Ureter (tissue), 1 donor: Measurements from ENCODE around the gene RPTOR. TPM values are rescaled to one million over a fixed set of nuclear protein-coding genes. Genes with fewer than 3 reads are reported as not detected.
"Not testable (repeated sequence)": the region's sequence is repeated elsewhere in the genome, so short reads cannot be mapped to it uniquely, and the experiment has no call there.

Experiments used
- DNase-seq: peaks from one replicate; pipeline ENCODE4 v3.0.0-alpha.2; 2020; ENCODE audit warnings: low spot score
- total RNA-seq: library from RNA; stranded (reverse); gene quantifications from one replicate; pipeline ENCODE4 v1.2.4, GENCODE V29; 2023
- donor health status: DM: yes; HTN: yes; CAD: no.

The RPTOR gene
- total RNA-seq, 1 donor from 2014 or later, result 64.2 TPM

DNA sequence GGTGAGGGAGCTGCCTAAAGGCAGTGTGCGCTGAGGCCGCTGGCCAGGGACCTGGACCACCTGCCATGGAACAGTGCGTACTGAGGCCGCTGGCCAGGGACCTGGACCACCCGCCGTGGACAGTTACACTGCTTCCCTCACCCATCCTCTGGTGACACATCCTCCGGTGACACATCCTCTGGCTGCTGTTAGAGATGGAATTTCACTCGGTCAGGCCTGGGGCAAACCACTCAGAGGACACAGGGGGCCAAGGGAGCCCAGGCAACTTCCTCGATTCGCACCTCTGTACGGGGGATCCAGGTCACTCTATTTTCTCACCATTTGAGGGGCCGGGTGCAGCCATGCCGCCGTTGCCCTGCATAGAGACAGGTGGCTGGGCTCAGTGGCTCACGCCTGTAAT lies 32.4 kb upstream of the RPTOR start:
- DNase-seq, result no peak

DNA sequence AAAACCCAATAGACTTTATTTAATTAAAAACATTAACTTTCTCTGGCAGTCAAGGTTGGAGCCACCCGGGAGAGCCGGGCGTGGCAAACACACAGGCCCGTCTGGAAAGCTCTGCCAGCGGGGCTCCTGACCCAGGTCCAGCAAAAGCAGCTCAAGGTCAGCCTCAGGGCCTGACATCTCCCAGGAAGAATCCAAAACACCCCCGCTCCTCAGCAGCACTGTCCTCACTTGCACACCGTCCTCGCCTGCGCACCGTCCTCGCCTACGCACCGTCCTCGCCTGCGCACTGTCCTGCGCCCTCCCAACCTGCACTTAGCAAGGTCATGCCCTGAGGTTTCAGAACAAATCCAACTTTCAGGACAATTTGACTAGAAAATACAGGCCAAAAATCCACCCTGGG lies 31.4 kb upstream of the RPTOR start:
- DNase-seq, result no peak

DNA sequence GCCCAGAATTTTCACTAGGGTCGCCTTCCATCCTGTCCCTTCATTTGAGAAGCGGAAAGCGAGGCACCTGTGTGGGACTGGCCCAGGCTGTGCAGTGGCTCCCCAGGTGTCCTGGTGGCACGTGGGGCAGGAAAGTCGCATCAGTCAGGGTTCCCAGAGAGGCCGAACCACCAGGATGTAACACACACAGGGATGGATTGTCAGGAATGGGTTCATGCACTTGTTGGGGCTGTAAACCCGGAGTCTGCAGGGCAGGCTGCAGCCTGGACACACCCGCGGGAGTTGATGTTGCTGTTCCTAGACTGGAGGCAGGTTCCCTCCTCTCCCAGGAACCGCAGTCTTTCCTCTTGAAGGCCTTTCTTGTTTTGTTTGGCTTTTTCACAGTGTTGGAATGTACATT lies 30.7 kb upstream of the RPTOR start:
- DNase-seq, result no peak

DNA sequence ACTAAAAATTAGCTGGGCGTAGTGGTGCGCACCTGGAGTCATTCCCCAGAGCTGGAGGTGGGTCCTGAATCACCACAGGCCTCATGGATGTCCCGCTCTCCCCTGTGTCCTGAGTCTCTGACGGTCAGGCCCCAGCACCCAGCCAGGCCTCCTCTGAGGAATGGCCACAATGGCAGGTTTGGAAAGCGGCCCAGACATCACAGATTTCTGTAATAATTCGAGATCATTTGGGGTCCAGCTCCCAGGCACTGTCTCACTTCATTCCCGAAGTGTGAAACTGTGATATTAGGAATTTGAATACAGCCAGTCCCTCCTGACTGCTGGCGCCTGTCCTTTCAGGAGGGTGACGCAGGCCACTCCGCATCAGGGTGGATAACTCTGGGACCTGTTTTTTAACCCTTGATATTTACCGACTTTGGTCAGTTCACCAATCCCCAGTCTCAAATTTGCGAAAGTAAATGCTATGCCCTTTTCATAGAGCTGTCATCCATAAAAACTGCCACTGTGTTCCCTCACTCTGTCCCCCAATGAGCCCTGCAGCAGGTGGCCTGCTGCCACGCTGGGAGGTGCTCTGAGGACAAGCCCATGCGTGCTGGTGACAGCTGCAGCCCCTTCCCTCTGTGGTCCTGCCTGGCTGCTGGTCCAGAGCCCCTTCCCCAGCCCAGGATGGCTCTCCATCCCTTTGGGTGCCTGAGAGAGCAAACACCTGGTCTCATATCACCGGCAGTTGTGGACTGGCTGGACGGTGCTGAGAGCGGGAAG lies 28.3 kb upstream of the RPTOR start:
- DNase-seq, result no peak

DNA sequence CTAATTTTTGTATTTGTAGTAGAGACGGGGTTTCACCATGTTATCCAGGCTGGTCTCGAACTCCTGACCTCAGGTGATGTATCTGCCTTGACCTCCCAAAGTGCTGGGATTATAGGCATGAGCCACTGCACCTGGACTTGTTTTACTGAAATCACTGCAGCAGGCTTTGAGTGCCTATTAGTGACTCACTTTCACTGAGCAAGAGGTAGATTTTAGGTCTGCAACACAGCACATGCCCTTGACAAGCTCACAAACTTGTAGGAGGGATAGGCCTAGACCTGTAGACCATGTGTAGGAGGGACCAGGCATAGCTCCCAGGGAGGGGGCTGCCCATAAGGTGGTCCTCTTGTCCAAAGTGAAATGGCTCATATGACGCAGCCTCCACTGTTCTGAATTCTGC lies 27.0 kb upstream of the RPTOR start:
- DNase-seq, result no peak

DNA sequence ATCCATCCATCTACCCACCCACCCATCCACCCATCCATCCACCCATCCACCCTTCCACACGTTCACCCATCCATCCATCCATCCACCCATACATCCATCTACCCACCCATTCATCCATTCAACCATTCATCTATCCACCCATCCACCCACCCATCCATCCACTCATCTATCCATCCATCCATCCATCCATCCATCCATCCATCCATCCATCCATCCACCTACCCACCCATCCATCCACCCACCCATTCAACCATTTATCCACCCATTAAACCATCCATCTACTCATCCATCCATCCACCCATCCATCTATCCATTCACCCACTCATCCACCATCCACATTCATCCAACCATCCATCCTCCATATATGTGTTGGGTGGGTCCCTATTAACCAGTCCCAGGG lies 26.2 kb upstream of the RPTOR start:
- no peak for DNase-seq

DNA sequence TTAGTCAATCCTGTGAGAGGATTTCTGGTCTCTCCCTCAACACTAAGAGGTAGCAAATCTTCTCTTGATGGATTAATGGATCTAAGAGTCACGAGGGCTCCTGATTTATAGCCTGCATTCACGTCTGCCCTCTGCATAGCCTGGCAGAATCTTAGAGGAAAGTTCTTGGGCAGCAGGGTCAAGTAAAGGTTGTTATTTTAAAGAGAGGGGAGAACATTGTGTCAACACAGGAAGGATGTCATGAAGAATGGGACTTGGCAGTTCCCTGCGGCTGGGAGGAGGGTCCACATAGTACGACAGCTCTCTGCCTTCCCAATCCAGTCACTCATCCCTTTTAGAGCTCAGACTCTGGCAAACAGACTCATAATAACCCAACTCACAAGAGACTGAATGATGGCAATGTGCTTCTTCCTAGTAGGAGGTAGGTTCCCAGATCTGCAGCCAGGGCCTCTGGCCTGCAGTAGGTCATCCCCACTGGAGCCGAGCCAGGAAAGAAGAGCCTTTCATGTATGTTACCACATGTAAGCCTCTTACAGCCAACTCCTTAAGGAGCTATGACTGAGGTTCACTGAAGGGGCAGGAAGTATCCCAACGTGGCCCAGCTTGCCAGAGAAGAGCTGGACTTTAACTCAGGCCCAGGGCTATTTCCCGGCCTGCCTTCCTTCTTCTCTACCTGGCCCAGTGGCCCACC lies 25.4 kb upstream of the RPTOR start:
- DNase-seq, result no peak

DNA sequence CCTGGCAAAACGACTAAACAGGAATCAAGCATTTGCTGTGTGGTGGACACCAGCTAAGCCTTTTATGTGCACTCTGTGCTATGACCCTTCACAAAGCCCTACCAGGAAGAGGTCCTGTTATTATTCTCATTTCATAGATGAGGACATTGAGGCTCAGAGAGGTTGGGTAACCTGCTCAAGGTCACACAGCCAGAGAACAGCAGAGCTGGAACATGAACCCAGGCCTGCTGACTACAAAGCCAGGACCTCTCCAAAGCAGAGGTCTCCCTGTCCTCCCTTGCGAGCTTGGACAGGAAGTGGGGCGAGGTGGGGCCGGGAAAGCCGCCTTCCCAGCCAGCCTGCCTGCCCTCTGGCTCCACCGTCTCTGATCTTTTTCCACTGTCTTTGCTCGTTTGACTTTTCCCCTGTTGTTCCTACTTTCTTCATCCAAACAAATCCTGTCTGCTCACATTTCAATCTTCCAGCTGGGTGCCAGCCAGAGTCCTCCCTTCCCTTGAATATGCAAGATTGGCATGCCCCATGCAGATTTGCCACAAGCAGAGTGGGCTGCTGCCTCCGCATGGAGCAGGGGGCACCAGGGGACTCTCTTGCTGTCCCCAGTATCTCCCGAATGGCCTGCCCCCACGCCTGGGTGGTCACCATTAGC lies 23.7 kb upstream of the RPTOR start:
- no peak for DNase-seq

DNA sequence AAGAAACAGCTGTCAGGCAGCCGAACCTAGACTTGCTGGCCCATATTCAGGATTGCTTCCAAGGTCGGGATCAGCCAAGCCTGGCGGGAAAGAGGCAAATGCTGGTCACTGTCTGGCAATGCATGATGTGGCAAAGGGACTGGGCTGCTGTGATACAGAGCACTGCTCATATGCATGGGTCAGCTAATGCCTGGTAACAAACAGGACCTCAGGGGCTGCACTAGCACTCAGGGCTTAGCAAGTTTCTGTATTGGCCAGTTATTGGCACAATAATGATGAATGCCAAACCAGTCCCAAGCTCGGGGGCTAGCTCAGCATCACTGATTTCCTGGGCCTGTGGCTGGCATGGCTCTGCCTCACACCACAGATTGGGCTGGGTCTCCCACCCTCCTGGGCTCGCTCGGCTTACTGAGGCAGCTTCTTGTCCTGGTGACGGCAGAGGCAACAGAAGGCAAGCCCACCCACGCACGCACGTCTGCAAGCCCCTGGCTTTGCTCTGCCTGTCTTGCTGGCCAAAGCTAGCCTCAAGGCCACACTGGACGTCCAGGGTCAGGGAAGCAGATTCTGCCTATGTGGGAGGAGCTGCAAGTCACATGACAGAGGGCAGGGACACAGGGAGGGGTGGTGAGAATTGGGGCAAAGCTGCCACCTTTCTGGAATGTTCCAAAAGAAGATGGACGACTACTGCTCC lies 21.4 kb upstream of the RPTOR start:
- DNase-seq, result no peak

DNA sequence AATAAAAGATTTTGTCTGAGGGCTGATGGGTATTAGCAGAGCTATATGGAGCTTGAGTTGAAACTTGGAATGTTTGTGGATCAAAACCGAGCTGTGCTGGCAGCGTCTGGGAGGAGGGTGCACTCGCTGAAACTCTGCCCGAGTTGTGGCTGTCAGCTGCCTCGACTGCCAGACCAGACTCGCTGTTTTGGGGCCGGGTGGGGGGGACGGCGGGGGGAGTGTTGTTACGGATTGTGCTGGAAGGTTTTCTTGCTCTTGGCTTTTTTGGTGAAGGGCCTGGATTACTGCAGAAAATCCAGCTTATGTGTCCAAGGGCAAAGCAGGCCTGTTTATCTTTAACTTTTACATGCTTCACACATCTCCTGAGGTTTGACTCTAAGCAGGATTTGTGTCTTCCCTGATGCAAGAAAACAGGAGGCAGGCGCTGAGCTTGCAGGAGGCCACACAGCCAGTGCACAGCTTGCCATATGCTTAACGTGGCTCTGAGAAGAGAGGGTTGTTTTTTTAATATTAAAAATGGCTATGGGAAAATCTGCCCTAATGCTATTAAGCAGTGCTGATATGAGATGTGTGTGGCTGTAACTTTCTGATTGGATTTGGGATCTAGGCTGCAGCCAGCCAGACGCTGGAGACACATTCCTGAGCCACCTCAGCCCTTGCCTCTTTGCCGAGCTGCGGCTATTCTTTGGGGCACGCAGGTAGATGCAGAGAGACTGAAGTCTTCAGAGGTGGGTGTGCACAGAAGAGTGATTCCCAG lies 20.5 kb upstream of the RPTOR start:
- no peak for DNase-seq

DNA sequence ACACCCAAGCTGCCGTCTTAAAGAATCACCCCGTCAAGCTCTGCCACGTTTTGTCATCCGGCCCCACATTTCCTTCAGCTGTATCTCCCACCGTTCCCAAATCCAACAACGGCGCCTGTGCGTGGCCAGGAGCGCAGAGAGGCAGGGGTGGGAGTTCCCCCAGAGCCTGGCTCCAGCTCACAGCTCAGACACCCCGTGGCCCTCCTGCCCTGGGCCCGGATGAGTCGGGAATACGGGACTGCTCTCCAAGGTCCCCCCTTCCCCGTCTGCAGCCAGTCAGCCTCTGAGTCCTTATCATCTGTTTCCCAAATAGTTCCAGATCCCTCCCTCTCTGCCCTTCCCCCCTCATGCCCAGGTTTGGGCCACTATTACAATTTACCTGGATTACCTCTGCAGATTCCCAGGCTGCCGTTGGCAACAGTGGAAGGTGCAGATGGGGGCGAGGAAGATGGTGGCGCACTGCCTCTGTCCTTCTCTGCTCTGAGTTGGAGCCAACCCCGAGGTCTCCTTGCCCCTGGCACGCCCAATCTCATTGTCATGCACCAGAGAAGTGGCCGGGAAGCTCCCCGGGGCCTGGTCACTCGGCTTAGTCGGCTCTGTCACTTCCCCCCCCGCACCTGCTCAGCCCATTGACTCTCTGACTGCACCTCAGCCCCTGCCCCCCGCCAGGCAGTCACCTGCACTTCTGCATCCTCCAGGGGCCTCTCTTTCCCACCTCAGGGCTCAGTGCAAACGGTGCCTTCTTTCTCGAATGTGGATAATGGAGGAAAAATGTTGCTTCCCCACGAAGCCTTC lies 18.3 kb upstream of the RPTOR start:
- DNase-seq, result no peak

DNA sequence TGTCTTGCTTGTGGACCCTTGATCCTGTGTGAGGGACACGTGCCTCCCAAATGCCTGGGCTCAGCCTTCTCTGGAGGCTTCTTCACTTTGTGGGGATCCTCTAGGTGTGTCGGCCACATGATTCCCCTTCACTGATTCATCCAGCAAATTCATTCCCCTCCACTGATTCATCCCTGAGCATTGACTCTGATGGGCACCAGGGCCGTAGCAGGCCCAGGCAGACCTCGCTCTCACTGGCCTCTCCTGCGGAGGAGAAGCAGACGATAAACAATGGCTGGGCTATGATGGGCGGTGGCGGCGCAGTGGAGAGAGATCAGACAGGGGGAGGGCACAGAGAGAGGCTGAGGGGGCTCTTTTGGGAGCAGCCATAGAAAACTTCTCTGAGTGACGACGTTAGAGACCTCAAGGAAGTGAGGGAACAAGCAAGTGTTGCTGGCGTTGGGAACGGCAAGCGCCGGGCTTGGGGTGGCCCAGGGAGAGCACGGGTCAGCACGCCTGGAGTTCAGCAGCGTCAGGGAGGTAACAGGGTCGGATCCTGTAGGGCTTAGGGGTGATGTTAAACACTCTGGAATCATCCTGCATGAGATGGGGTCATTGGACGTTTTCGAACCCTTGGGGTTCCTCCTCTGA lies 17.5 kb upstream of the RPTOR start:
- no peak for DNase-seq

DNA sequence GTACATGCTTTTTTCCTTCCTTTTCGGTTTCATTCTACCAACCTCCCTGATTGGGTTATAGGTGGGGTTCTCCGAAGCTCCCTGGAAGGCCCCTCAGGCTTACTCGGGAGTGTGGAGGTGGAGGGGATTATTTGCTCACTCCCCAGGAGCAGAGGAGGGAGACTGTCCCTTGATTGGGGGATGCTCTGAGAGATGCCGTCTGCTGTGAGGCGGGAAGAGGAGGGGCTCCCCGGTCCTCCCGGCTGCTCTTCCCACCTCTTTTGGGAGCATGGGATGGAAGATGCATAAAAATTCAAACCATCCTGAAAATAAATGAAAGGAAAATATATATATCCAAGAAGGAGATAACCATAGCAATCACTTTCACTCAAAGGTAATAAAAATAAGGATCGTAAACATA lies 16.1 kb upstream of the RPTOR start:
- DNase-seq, result no peak

DNA sequence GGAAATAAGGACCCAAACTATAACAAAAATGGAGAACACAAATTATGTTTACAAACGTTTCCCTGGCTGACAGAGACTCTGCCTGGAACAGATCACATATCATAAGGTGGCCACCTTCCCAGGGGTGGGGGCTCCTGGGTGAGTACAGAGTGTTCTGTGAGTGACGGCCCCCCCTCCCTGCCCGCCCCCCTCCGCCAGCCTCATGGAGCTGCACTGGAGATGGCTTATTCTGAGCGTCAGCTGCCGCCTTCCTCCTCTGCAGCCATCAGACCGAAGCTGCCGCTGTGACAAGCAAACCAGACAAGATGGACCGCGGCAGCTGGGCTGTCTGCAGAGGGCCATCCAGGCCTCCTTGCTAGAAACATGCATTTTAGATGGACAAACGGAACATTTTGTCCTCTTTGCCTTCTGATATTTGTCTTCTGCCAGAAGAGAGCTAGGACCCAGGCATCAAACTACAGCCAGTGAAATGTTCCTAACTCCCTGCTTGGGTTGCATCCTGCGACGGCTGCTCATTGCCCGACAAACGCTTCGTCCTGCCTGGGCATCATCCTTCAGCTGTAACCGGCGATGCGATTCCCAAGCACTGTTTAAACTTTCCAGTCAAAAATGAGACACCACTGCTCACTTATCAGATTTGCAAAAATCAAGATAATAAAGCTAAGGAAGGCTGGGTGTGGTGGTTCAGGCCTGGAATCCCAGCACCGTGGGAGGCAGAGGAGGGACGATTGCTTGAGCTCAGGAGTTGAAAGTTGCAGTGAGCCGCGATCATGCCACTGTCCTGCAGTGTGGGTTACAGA lies 15.3 kb upstream of the RPTOR start:
- no peak for DNase-seq

DNA sequence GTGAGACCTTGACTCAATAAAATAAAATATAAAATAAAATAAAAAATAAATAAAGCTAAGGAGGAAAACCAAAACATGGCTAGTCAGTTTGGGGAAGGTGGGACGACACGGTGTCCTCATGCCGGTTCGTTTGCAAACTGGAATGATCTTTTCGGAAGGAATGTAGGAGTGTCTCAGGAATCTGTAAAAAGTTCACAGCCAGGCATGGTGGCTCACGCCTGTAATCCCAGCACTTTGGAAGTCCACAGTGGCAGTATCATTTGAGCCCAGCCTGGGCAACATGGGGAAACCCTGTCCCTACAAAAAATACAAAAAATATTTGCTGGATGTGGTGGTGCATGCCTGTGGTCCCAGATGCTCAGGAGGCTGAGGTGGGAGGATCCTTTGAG lies 14.7 kb upstream of the RPTOR start:
- DNase-seq, result no peak

DNA sequence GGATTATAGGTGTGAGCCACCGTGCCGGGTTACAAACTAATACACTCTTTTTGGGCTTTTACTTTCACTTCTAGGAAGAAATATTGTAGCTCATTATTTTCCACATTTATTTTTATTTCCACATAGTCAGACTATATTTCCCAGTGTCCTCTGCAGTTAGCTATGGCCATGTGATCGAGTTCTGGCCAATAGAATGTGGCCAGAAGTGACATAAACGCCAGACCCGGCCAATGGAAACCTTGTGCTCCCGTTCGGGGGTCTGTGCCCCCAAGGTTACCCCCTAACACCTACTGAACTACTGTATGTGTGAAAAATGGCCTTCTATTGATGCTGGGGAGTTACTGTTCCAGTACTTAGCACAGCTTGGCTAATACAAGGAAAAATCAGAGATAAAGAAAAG lies 13.2 kb upstream of the RPTOR start:
- DNase-seq, result no peak

DNA sequence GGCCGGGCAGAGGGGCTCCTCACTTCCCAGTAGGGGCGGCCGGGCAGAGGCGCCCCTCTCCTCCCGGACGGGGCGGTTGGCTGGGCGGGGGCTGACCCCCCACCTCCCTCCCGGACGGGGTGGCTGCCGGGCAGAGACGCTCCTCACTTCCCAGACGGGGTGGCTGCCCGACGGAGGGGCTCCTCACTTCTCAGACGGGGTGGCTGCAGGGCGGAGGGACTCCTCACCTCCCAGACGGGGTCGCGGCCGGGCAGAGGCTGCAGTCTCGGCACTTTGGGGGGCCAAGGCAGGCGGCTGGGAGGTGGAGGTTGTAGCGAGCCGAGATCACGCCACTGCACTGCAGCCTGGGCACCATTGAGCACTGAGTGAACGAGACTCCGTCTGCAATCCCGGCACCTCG lies 7.3 kb upstream of the RPTOR start:
- not testable (repeated sequence) for DNase-seq

DNA sequence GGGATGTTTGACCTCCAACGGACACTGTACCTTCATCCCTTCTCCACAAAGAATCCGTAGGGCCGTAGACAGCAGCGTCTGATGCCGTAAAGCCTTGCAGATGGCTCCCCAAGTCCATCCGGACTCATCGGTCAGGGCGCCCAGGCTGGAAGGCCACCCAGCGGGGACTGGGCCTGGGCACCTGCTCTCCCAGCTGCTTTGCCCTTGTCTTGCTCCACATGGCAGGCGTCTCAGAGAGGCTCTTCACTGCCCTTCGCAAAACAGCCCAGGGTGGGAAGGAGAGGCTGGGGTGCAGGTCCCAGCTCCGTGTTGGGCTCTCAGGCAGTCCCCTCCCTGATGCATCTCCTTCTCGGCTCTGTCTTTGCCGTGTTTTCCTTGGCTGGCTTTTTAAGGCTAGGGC lies 6.2 kb upstream of the RPTOR start:
- no peak for DNase-seq

DNA sequence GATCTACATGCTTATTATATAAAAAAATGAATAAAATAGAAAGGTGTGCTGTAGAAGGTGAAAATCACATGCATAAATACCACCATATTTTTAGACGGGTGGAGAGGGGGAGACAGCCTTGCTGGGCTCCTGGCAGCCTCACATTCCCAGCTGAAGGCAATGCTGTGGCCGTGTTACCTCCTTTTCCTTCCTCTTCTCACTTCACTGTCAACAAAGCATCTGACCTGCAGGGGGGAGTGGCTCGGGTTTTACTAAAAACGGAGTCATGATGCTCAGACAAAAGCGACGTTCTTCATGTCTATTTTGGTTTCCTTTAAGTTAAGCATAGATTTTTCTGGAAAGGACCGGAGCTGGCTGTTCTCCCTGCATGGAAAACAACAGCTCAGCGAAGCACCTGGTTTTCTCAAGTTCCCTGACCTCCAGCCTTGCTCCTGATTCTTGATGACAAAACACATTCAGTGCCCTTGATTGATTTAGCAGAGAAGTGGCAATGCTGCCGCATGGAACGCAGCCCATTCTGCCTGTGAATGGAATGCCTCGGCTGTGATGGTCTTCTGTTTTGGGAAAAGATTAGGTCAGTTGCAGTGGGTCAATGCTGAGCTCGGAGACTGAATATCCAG lies 5.5 kb upstream of the RPTOR start:
- DNase-seq, result no peak
